H9 (cell line): ENCODE data around the gene HDGFL3. TPM values are rescaled to one million over a fixed set of nuclear protein-coding genes. Genes with fewer than 3 reads are reported as not detected.

Experiments used
- DNase-seq: peaks from one replicate; pipeline ENCODE4 v3.0.0-alpha.2; 2017
- H2AFZ ChIP-seq: one replicate; pipeline ENCODE4 v1.6.1; 2013; ENCODE audit warnings: mild to moderate bottlenecking, low read length, control low read depth, moderate library complexity
- H2AK5ac ChIP-seq: 2 replicates; pipeline ENCODE4 v1.6.1; 2013; ENCODE audit warnings: low read length, control low read depth, mixed read lengths; ENCODE audit not compliant: insufficient read length
- H2BK120ac ChIP-seq: one replicate; pipeline ENCODE4 v1.6.1; 2013; ENCODE audit warnings: low read depth, mild to moderate bottlenecking, low read length, control low read depth, inconsistent platforms; ENCODE audit not compliant: poor library complexity, severe bottlenecking
- H2BK12ac ChIP-seq: 2 replicates; pipeline ENCODE4 v1.6.1; 2013; ENCODE audit warnings: low read length, control low read depth, mixed read lengths, low read depth; ENCODE audit not compliant: insufficient read length
- H2BK15ac ChIP-seq: 2 replicates; pipeline ENCODE4 v1.6.1; 2013; ENCODE audit warnings: low read depth, low read length, control low read depth
- H2BK20ac ChIP-seq: one replicate; pipeline ENCODE4 v1.6.1; 2013; ENCODE audit warnings: low read depth, mild to moderate bottlenecking, low read length, control low read depth, inconsistent platforms; ENCODE audit not compliant: poor library complexity, severe bottlenecking
- H2BK5ac ChIP-seq: 2 replicates; pipeline ENCODE4 v1.6.1; 2013; ENCODE audit warnings: low read length, control low read depth, mixed read lengths; ENCODE audit not compliant: insufficient read length
- H3K14ac ChIP-seq: 2 replicates; pipeline ENCODE4 v1.6.1; 2013; ENCODE audit warnings: low read length, control low read depth; ENCODE audit not compliant: insufficient read depth
- H3K18ac ChIP-seq: 2 replicates; pipeline ENCODE4 v1.6.1; 2013; ENCODE audit warnings: low read depth, mild to moderate bottlenecking, mixed read lengths, low read length, control low read depth; ENCODE audit not compliant: insufficient read length
- H3K23ac ChIP-seq: 2 replicates; pipeline ENCODE4 v1.6.1; 2013; ENCODE audit warnings: low read length, control low read depth, mixed read lengths, low read depth; ENCODE audit not compliant: insufficient read length
- H3K23me2 ChIP-seq: 2 replicates; pipeline ENCODE4 v1.6.1; 2013; ENCODE audit warnings: low read depth, mild to moderate bottlenecking, mixed read lengths, low read length, control low read depth; ENCODE audit not compliant: insufficient read length, poor library complexity, severe bottlenecking
- H3K27ac ChIP-seq: 2 replicates; pipeline ENCODE4 v1.5.1; 2013; ENCODE audit warnings: low read length, control low read depth, mixed read lengths, low read depth; ENCODE audit not compliant: insufficient read length
- H3K27me3 ChIP-seq: 2 replicates; pipeline ENCODE4 v1.6.1; 2013; ENCODE audit warnings: low read length, control low read depth, inconsistent platforms; ENCODE audit not compliant: insufficient read depth
- H3K4ac ChIP-seq: 2 replicates; pipeline ENCODE4 v1.6.1; 2013; ENCODE audit warnings: low read depth, mild to moderate bottlenecking, control low read depth, inconsistent platforms, low read length, moderate library complexity
- H3K4me1 ChIP-seq: 2 replicates; pipeline ENCODE4 v1.6.1; 2013; ENCODE audit warnings: low read length, control low read depth, inconsistent platforms; ENCODE audit not compliant: insufficient read depth
- H3K4me2 ChIP-seq: 2 replicates; pipeline ENCODE4 v1.6.1; 2013; ENCODE audit warnings: low read length, control low read depth, mixed read lengths; ENCODE audit not compliant: insufficient read length, insufficient read depth
- H3K56ac ChIP-seq: 2 replicates; pipeline ENCODE4 v1.6.1; 2013; ENCODE audit warnings: low read depth, mild to moderate bottlenecking, mixed read lengths, low read length, control low read depth; ENCODE audit not compliant: insufficient read length
- H3K79me1 ChIP-seq: 2 replicates; pipeline ENCODE4 v1.6.1; 2013; ENCODE audit warnings: low read depth, mild to moderate bottlenecking, moderate library complexity, low read length, control low read depth, inconsistent platforms; ENCODE audit not compliant: insufficient read depth, poor library complexity, severe bottlenecking
- H3K79me2 ChIP-seq: 2 replicates; pipeline ENCODE4 v1.6.1; 2013; ENCODE audit warnings: low read length, control low read depth, inconsistent platforms; ENCODE audit not compliant: insufficient read depth
- H3K9ac ChIP-seq: 2 replicates; pipeline ENCODE4 v1.6.1; 2013; ENCODE audit warnings: low read length, control low read depth, mixed read lengths; ENCODE audit not compliant: insufficient read length; ENCODE audit errors: extremely low read depth
- H3K9me3 ChIP-seq: one replicate; pipeline ENCODE4 v1.6.1; 2013; ENCODE audit warnings: low read depth, low read length, inconsistent platforms; ENCODE audit not compliant: control insufficient read depth
- H3T11ph ChIP-seq: one replicate; pipeline ENCODE4 v1.6.1; 2013; ENCODE audit warnings: mild to moderate bottlenecking, low read length, control low read depth, inconsistent platforms
- H4K20me1 ChIP-seq: one replicate; pipeline ENCODE4 v1.6.1; 2013; ENCODE audit not compliant: control insufficient read depth, insufficient read length, insufficient read depth
- H4K5ac ChIP-seq: 2 replicates; pipeline ENCODE4 v1.6.1; 2013; ENCODE audit warnings: low read depth, mild to moderate bottlenecking, mixed read lengths, low read length, control low read depth; ENCODE audit not compliant: insufficient read length
- H4K8ac ChIP-seq: replicated peaks from 2 replicates; pipeline ENCODE4 v1.6.1; 2013; ENCODE audit warnings: low read length, control low read depth, mixed read lengths, low read depth; ENCODE audit not compliant: insufficient read length
- H4K91ac ChIP-seq: 2 replicates; pipeline ENCODE4 v1.6.1; 2013; ENCODE audit warnings: low read depth, mild to moderate bottlenecking, moderate library complexity, mixed read lengths, low read length, control low read depth; ENCODE audit not compliant: insufficient read length
- H3K27ac Mint-ChIP-seq, 3 experiments: 2 replicates in 2 of 3; 3 replicates in 1 of 3; pipeline ENCODE4 v1.8.0; 2020 to 2021; ENCODE audit warnings: mixed read lengths in 3 of 3, mild to moderate bottlenecking in 1 of 3, moderate library complexity in 1 of 3
- H3K27me3 Mint-ChIP-seq: 2 replicates; pipeline ENCODE4 v1.8.0; 2021; ENCODE audit warnings: low read depth, mild to moderate bottlenecking, moderate library complexity, mixed read lengths
- H3K36me3 Mint-ChIP-seq, 3 experiments: 2 replicates in 2 of 3; 3 replicates in 1 of 3; pipeline ENCODE4 v1.8.0; 2020 to 2021; ENCODE audit warnings: low read depth in 3 of 3, mixed read lengths in 3 of 3; ENCODE audit not compliant: insufficient read depth in 1 of 3
- H3K4me1 Mint-ChIP-seq, 2 experiments: 2 replicates each; pipeline ENCODE4 v1.8.0; 2020; ENCODE audit warnings: mixed read lengths in 2 of 2
- H3K4me3 Mint-ChIP-seq, 2 experiments: 2 replicates in 1 of 2; 3 replicates in 1 of 2; pipeline ENCODE4 v1.8.0; 2020 to 2021; ENCODE audit warnings: mild to moderate bottlenecking in 2 of 2, mixed read lengths in 2 of 2, moderate library complexity in 1 of 2
- H3K9me3 Mint-ChIP-seq, 2 experiments: 2 replicates in 1 of 2; 3 replicates in 1 of 2; pipeline ENCODE4 v1.8.0; 2020; ENCODE audit warnings: mild to moderate bottlenecking in 2 of 2, mixed read lengths in 2 of 2, moderate library complexity in 1 of 2
- WGBS: extraction: QIAGEN DNeasy Blood & Tissue Kit; methylation state at CpG from one replicate; pipeline ENCODE4 v1.1.7; 2013; ENCODE audit warnings: missing lambda C conversion rate, low lambda C conversion rate, mixed read lengths; ENCODE audit not compliant: insufficient read length; ENCODE audit errors: extremely low coverage; 5-methylcytosine and 5-hydroxymethylcytosine counted together
- total RNA-seq: library from RNA; stranded (reverse); gene quantifications from 2 replicates; pipeline ENCODE4 v1.2.1, GENCODE V29; 2021
- TF ChIP-seq, protein P1 (sequence below): fragments of 200-600 bp; sonication (generic); conservative IDR thresholded peaks from 3 replicates; pipeline ENCODE4 v1.8.0; 2021; ENCODE audit warnings: antibody characterized with exemption, mild to moderate bottlenecking

The HDGFL3 gene
- total RNA-seq, 1 experiment from 2014 or later = 120 TPM

DNA sequence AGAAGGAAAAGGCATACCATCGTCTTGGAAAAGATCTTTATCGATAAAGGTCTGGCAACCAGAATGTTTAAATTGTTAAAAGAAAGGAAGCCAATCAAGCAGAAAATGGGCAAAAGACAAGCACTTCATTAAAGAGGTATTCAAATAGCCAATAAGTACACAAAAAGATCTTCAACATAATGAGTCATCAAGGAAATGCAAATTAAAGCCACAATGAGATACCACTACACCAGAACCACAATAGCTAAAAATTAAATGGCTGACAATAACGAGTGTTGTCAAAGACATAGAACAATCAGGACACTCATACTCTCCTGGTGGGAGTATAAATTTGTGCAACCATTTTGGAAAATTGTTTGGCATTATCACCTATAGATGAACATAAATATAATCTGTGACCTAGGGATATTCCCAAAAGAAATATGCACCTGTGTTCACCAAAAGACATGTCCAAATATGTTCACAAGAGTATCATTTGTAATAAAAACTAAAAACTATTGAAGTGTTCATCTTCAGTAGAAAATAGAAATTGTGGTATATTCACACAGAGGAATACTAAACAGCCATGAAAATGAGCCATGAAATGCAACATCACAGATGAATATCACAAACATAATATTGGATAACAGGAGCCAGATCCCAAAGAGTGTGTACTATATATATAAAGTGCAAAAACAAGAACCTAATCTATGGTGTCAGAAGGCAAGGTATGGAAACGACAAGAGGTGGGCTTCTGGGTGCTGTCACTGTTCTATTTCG, 126.2 kb downstream of the HDGFL3 start:
- Histone ChIP-seq H3K23me2 (no peaks in the 10 kb centered on the region), H4K5ac (no peak overlapping the region), H3K27ac (no peak overlapping the region), H4K91ac (no peak overlapping the region), H3T11ph (no peak overlapping the region), H3K18ac (no peak overlapping the region), H3K9me3 (no peaks in the 10 kb centered on the region), H3K4ac (no peak overlapping the region), H3K4me2 (no peak overlapping the region), H2AK5ac (no peak overlapping the region), H3K23ac (no peak overlapping the region), H2BK20ac (no peak overlapping the region), H2BK12ac (no peak overlapping the region), H3K9ac (no peak overlapping the region), H2BK5ac (no peak overlapping the region), H3K56ac (no peak overlapping the region), H2BK120ac (no peak overlapping the region), H3K79me2 (no peaks in the 10 kb centered on the region), H3K4me1 (no peaks in the 10 kb centered on the region), H2BK15ac (no peak overlapping the region), H3K27me3 (no peaks in the 10 kb centered on the region), H4K20me1 (no peaks in the 10 kb centered on the region), H3K14ac (no peak overlapping the region), H4K8ac (no peak overlapping the region), H3K79me1 (no peaks in the 10 kb centered on the region), H2AFZ (no peak overlapping the region)
- H3K27ac Mint-ChIP-seq = no peak overlapping the region
- DNase-seq = no peak
- peaks cover 19% of the 10 kb centered on the region for H3K27me3 Mint-ChIP-seq
- TF ChIP-seq, protein P1, sequence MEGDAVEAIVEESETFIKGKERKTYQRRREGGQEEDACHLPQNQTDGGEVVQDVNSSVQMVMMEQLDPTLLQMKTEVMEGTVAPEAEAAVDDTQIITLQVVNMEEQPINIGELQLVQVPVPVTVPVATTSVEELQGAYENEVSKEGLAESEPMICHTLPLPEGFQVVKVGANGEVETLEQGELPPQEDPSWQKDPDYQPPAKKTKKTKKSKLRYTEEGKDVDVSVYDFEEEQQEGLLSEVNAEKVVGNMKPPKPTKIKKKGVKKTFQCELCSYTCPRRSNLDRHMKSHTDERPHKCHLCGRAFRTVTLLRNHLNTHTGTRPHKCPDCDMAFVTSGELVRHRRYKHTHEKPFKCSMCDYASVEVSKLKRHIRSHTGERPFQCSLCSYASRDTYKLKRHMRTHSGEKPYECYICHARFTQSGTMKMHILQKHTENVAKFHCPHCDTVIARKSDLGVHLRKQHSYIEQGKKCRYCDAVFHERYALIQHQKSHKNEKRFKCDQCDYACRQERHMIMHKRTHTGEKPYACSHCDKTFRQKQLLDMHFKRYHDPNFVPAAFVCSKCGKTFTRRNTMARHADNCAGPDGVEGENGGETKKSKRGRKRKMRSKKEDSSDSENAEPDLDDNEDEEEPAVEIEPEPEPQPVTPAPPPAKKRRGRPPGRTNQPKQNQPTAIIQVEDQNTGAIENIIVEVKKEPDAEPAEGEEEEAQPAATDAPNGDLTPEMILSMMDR = no peak
- H3K9me3 Mint-ChIP-seq = no peaks in the 10 kb centered on the region
- no peaks in the 10 kb centered on the region for H3K36me3 Mint-ChIP-seq
- H3K4me1 Mint-ChIP-seq = peaks cover 5 to 8% of the 10 kb centered on the region in 2 experiments
- H3K4me3 Mint-ChIP-seq = no peak overlapping the region
- no CpG with 5 or more reads among the region's 5 CpGs for WGBS
